Hematopoietic multipotent progenitor cell treated with erythropoietin and hydrocortisone succinate and interleukin-3 and kit ligand, for 6 days (in vitro differentiated cells): ENCODE data around the gene PLB1.

Experiments
- DNase-seq: peaks from one replicate; pipeline ENCODE4 v3.0.0-alpha.2; 2015

Gene PLB1

DNA sequence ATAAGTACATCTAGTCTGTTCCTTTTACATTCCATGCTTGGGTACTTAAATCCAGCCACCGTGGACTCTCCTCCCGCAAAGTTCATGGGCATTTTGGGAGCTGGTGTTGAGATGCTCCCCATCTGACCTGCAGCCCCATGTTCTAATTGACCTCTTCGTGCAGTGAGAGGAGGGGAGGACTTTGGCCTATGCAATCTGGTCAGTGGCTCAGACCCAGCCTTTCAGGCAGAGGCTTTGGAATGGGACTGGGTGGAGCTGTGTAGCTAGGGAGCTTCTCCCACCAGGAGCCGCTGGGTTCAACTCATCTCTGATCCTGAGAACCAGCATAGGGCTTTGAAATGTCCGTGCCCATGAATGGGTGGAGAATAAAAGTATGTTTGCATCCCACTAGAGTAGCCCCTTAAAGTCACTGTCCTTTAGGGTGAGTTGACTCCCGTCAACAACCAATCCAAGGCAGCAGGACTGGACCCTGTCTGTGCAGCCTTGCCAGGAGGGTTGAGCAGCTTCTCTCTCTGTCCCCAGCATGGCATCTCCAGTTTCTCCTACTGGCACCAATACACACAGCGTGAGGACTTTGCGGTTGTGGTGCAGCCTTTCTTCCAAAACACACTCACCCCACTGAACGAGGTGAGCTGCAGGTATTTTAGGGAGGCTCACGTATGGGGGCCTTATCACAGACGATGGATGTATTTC, 135.8 kb downstream of the PLB1 start:
- DNase-seq, result no peak

DNA sequence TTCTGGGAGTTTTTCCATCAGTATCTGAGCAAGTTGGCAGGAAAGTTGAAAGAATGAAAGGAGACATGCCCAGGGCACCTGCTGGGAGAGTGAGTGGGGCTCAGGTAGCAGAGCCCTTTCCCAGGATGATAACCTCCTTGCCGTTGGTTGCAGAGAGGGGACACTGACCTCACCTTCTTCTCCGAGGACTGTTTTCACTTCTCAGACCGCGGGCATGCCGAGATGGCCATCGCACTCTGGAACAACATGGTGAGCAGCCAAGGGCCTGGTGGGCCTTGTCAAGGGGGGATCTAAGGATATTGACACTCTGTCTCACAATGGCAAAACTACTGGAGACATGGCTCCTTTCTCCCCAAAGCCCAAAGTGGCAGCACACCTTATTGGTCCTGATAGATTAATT, 136.9 kb downstream of the PLB1 start:
- DNase-seq, result no peak

DNA sequence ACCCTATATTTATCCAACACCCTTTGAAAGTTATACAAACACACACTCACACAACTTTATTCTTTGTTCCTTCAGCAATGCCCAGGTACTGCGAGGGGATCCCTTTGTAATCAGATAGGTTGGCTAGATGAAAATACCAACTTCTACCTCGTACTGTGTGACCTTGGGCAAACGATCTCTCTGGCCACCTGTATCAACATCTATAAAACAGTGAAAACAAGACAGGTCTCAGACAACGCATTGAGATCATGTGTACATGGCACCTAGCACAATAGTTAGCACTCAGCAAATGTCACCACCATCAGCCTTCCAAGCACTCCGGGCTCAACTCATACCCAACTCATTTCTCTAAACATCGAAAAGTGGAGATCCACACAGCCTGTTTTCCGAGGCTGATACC, 137.3 kb downstream of the PLB1 start:
- DNase-seq, result no peak

- no peak for DNase-seq
Observed at GRCh38 chr2:28633746-28634145, 137.9 kb downstream of the PLB1 start.

DNA sequence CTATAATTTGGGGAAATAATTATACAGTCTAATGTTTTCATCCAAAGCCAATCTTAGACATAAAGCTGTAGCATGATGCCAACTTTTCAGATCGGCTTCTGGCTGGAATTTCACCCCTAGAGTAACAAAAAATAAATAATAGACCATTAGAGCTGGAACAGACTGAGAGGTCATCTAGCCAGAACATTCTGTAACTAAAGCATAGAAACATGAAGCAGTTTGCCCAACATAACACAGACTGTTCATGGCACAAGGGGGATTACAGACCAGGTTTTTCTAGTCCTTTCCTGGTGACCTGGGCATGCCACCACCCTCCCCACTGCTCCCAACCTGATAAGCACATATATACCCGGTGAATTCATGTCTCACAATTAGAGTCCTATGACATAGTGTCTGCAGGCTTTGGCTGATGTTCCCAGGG, 139.3 kb downstream of the PLB1 start:
- DNase-seq, result no peak

GRCh38 chr2:28636491-28636890, 140.6 kb downstream of the PLB1 start:
- DNase-seq, result no peak

GRCh38 chr2:28637066-28638047, 141.5 kb downstream of the PLB1 start:
- DNase-seq, result no peak

- DNase-seq, result no peak
Observed at GRCh38 chr2:28638102-28638501, 142.2 kb downstream of the PLB1 start.

- DNase-seq, result no peak
Observed at GRCh38 chr2:28639092-28639691, 143.3 kb downstream of the PLB1 start.

GRCh38 chr2:28639836-28640235, 144.0 kb downstream of the PLB1 start:
- DNase-seq, result no peak

DNA sequence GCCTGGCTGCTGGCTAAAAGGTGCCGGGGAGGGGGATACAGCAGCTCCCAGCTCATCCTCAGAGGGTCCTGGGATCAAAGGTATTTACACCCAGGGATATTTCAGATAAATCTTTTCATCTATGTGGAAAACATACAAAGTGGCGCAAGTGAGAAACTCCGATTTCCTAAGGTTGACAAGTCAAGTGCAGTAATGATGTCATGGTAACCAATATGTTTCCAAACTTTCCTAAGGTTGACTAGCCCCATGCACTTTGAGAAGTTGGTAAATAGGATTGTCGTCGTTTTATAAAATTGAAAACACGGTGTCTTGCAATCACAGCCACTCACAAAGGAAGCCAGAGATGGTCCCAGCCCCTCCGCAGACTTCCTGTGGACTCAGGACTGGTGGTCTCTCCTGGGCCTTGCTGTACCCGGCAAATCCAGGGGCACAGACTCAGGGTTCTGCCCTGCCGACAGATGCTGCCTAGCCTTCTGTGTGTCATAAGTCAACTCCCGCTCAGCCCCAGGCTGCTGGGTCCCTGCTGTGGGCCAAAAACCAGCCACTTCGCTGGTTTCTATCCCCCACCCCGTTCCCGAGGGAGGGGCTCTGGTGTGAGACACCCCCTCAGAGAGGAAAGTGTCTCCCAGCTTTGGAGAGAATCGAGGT, 144.5 kb downstream of the PLB1 start:
- DNase-seq, result no peak

- no peak for DNase-seq
Observed at GRCh38 chr2:28640908-28641300, 145.0 kb downstream of the PLB1 start.

- DNase-seq, result no peak
Observed at GRCh38 chr2:28642796-28643195, 146.9 kb downstream of the PLB1 start.

- DNase-seq, result no peak
Observed at GRCh38 chr2:28643327-28643726, 147.5 kb downstream of the PLB1 start.

DNA sequence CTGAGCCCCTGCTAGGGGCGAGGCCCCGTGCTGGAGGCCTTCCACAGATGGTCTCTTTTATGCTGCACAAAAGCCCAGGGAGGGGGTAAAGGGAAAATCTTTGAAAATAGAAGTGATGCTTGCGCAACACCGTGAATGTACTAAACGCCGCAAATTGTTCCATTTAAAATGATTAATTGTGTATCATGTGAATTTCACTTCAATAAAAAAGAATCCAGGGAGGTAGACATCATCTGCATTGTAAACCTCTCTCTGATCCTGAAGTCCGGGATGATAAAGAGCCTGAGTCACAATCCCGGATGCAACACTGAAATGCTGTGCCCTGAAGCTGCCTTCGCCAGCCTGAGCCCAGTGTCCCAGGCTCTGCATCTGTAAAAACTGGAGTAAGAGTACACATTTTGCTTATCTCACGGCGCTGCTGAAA, 148.1 kb downstream of the PLB1 start:
- no peak for DNase-seq

DNA sequence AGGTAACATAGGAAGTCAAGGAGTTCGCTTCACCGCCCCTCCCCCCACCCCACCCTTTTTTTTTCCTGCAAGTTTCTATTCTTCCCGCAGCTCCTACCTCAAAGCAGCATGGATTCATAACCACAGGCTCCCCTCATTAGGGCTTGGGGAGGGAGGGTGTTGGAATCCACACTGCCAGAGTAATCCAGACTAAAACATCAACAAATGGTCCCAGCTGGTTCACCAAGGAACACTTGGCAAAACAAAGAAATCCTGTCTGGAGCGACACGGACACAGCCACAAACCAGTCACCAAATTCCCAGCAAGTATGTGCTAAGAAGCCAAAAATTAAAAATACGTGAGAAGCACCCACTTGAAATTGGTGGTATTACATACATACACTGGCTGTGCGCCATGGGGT, 148.9 kb downstream of the PLB1 start:
- no peak for DNase-seq

DNA sequence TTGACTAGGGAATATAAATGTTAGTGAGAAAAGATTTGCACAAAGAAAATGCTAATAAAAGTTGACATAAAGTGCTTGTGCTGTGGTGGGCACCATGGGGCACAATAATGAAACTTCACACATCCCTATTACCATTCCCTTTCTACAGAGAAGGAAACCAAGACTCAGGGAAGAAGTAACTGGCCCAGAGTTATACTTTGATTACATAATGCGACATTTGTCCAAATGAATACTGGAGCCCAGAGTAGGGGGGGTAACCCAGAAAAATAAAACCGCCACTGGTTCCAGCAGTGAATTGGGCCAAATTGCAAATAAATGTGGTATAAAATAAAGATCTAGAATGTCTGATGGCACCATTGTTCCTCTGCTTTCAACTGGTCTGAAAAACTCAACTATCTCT, 149.7 kb downstream of the PLB1 start:
- DNase-seq, result no peak

DNA sequence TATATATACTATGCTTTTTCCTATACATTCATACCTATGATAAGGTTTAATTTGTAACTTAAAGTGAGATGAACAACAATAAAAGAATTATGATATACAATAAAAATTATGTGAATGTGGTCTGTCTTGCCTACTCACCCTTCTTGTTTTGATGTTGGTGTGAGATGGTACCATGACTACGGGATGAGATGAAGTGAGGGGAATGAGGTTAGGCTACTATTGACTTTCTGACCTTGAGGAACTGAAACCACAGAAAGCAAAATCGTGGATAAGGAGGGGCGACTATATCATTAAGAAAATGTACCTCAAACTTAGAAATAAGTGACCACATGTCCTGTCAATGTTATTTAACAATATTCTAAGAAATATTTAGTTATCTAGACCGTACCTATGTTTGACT, 151.8 kb downstream of the PLB1 start:
- no peak for DNase-seq

DNA sequence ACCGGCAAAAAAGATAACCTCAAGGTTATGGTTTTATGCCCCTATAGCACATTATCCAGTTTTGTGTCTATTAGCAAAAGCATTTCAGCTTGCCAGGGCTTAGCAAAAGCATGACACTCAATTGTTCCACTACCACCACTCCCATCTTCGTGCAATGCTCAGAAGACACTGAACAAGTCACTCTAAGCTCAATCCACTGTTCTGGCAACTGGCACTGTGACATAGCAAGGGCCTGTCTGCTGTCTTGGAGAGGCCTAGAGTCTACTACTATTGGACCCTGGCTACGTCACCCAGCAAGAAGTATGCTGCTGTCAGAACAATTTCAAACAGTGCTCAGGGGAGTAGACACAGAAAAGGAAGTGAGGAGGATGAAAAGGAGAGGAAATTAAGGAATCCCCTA, 152.3 kb downstream of the PLB1 start:
- DNase-seq, result no peak

- DNase-seq, result no peak
Observed at GRCh38 chr2:28648671-28649395, 153.0 kb downstream of the PLB1 start.

DNA sequence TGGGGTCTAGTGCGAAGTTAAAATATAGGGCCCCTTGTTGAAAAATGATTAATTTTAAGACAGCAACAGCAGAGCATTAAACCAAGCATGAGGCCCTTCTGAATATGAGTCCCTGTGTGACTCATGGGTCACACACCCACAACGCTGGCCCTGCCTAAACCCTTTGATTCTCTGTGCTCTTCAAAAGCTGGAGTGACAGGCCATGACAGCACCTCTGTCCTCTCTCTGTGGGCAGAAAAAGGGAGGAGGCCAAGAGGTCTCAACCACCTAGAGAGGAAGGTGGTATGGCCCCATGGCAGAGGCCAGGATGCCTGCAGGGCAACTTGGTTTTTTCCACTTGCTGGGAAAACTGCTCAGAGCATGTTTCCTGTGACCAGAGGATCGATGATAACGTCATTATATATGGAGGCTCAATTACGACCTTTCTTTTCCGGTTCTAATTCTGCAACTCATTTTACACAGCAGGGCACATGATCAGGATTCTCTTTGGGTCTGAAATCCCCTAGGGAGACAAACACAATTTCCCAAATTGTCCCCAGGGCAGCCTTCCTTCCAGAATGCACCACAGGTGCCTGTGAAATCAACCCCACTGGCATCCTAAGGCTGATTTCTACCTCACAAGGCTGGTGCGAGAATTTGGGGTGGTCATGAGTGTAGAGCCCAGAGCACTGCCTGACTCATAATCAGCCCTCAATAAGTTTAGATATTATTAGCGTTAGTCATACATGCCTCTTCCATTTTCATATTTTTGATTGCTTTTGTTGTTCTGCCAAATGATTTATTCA, 153.8 kb downstream of the PLB1 start:
- no peak for DNase-seq

DNA sequence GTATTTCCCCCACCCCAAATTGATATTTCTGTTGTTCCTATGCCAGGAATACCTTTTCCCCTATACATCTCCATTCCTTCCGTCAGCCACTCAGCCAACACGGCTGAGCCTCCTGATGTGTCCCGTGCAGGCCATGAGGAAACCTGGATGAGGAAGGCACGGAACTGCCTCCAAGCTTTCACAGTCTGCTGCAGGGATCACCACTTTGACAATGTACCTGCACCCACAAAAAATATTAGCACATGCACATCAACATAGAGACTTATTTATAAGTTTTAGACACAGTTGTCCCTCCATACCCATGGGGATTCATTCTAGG, 154.4 kb downstream of the PLB1 start:
- no peak for DNase-seq
